ENCODE data around the gene NCOA5.

DNA sequence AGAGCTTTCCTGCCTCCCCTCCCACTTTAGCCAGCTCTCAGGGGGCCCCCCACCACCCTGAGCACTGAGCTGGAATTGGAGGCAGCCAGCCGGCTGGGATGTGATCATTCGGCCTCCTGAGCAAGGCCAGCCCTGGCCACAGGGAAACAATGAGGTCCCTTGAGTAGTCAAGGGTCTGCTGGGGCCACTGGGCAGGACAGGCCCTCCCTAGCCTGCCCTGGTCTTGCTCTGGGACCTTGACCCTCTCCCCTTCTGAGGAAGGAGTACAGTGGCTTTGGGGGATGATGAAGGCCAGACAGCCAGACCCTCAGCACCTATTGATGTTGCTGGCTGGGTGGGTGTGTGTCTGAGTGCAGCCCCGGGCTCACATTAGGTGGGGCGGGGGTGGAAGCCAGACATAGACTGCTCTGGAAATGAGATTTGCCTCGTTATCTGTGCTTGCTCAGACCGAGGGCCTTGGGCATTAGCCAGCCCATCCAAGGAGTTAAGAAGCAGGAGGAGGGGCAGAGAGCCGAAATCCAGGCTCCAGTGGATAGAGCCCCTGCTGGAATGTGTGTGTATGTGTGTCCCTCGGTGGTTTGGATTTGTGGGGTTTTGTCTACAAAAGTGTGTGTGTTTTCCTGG is 49.6 kb upstream of the NCOA5 start:
- TF ChIP-seq POLR2A (IDR thresholded peaks at IDR 0.05) = no peak
- TF ChIP-seq CTCF (IDR thresholded peaks at IDR 0.05) = no peak
- no peak for TF ChIP-seq POLR2AphosphoS5 (IDR thresholded peaks at IDR 0.05)
